Measurements from ENCODE around the gene MISP3.

DNA sequence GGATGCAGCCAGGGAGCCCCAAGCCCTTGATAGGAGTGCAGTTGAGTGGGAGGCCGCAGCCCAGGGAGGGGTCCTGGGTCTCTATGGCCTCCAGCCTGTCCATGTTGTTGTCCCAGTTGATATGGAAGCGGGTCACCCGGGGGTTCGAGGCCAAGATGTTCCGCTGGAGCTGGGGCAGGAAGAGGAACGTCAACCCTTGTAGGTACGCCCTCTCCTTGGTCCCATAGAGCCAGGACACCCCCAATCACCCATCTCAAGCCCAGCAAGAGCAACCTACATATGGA lies 47.9 kb downstream of the MISP3 start:
- TF ChIP-seq, protein P1, sequence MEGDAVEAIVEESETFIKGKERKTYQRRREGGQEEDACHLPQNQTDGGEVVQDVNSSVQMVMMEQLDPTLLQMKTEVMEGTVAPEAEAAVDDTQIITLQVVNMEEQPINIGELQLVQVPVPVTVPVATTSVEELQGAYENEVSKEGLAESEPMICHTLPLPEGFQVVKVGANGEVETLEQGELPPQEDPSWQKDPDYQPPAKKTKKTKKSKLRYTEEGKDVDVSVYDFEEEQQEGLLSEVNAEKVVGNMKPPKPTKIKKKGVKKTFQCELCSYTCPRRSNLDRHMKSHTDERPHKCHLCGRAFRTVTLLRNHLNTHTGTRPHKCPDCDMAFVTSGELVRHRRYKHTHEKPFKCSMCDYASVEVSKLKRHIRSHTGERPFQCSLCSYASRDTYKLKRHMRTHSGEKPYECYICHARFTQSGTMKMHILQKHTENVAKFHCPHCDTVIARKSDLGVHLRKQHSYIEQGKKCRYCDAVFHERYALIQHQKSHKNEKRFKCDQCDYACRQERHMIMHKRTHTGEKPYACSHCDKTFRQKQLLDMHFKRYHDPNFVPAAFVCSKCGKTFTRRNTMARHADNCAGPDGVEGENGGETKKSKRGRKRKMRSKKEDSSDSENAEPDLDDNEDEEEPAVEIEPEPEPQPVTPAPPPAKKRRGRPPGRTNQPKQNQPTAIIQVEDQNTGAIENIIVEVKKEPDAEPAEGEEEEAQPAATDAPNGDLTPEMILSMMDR (IDR thresholded peaks at IDR 0.05), result no peak
- no peak for TF ChIP-seq KDM1A (IDR thresholded peaks at IDR 0.05; ENCODE audit: low read depth)
- no peak for TF ChIP-seq SMC3 (IDR thresholded peaks at IDR 0.05)
